Measurements from ENCODE around the gene ATM. TPM values are rescaled to one million over a fixed set of nuclear protein-coding genes. Genes with fewer than 3 reads are reported as not detected.

The ATM gene, protein sequence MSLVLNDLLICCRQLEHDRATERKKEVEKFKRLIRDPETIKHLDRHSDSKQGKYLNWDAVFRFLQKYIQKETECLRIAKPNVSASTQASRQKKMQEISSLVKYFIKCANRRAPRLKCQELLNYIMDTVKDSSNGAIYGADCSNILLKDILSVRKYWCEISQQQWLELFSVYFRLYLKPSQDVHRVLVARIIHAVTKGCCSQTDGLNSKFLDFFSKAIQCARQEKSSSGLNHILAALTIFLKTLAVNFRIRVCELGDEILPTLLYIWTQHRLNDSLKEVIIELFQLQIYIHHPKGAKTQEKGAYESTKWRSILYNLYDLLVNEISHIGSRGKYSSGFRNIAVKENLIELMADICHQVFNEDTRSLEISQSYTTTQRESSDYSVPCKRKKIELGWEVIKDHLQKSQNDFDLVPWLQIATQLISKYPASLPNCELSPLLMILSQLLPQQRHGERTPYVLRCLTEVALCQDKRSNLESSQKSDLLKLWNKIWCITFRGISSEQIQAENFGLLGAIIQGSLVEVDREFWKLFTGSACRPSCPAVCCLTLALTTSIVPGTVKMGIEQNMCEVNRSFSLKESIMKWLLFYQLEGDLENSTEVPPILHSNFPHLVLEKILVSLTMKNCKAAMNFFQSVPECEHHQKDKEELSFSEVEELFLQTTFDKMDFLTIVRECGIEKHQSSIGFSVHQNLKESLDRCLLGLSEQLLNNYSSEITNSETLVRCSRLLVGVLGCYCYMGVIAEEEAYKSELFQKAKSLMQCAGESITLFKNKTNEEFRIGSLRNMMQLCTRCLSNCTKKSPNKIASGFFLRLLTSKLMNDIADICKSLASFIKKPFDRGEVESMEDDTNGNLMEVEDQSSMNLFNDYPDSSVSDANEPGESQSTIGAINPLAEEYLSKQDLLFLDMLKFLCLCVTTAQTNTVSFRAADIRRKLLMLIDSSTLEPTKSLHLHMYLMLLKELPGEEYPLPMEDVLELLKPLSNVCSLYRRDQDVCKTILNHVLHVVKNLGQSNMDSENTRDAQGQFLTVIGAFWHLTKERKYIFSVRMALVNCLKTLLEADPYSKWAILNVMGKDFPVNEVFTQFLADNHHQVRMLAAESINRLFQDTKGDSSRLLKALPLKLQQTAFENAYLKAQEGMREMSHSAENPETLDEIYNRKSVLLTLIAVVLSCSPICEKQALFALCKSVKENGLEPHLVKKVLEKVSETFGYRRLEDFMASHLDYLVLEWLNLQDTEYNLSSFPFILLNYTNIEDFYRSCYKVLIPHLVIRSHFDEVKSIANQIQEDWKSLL (N-terminal part only)
- polyA plus RNA-seq (ENCODE audit: insufficient read length in 4 of 4) = 100 to 1,000 TPM in 1 of 4 donors, 10 to 100 TPM in 3; 51.4 to 108 (median 68.5) TPM

DNA sequence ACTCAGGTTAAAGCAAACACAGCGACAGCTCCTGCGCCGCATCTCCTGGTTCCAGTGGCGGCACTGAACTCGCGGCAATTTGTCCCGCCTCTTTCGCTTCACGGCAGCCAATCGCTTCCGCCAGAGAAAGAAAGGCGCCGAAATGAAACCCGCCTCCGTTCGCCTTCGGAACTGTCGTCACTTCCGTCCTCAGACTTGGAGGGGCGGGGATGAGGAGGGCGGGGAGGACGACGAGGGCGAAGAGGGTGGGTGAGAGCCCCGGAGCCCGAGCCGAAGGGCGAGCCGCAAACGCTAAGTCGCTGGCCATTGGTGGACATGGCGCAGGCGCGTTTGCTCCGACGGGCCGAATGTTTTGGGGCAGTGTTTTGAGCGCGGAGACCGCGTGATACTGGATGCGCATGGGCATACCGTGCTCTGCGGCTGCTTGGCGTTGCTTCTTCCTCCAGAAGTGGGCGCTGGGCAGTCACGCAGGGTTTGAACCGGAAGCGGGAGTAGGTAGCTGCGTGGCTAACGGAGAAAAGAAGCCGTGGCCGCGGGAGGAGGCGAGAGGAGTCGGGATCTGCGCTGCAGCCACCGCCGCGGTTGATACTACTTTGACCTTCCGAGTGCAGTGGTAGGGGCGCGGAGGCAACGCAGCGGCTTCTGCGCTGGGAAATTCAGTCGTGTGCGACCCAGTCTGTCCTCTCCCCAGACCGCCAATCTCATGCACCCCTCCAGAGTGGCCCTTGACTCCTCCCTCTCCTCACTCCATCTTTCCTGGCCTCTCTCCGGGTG lies at the start of gene ATM, which contains the start of gene NPAT:
TSS of gene ATM (plus strand) at position 494 of the 774 bp plus-strand sequence. CDS start 4,558 bp downstream, outside the sequence.
TSS of gene NPAT (minus strand) at position 65 of the 774 bp plus-strand sequence. CDS start 102 bp downstream, outside the sequence.
- DNase-seq (ENCODE audit: low read depth in 4 of 4, low spot score in 2 of 4) = peak; percentile 96 to 98 (median 96)

GRCh38 chr11:108177570-108177969 lies 45.3 kb upstream of the ATM start:
- no peak for DNase-seq (ENCODE audit: low read depth in 4 of 4, low spot score in 2 of 4)

DNA sequence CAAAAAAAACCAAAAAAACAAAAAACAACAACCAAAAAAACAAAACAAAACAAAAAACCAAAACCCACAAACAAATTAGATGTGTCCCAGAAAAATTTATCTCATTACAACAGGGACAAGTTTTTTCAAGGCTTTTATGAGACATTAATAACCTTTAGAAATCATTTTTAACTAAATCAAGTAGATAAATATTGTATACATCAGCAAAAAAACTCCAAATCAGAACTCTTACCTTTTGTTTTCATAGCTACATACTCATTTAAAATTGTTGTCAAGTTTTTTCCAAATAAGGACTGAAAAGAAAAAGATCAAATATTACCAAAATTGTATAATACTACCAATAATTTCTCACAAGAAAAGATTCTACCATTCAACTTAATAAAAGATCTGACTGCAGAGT lies 29.1 kb upstream of the ATM start:
- no peak for DNase-seq (ENCODE audit: low read depth in 4 of 4, low spot score in 2 of 4)

DNA sequence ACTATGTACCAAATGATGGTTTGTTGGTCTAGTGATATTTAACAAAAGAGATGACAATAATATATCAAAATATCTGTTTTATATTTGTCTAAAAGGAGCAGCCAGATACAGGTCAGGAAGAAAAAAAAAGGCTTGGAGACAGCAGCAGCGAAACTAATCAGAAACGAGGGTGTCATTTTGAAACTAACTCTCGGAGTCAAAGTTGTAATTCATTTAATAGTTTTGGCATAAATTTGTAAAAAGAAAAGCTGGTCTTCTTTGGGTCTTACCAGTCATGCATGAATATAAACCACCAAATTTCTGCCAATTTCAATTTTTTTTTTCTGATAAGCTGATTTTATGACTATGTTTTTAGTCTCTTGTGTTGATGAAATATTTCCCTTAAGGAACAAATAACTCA lies 26.0 kb upstream of the ATM start:
- no peak for DNase-seq (ENCODE audit: low read depth in 4 of 4, low spot score in 2 of 4)

GRCh38 chr11:108197351-108197750 lies 25.5 kb upstream of the ATM start:
- no peak for DNase-seq (ENCODE audit: low read depth in 4 of 4, low spot score in 2 of 4)

- no peak for DNase-seq (ENCODE audit: low read depth in 4 of 4, low spot score in 2 of 4)
Measured at GRCh38 chr11:108198833-108199232, 24.0 kb upstream of the ATM start.

DNA sequence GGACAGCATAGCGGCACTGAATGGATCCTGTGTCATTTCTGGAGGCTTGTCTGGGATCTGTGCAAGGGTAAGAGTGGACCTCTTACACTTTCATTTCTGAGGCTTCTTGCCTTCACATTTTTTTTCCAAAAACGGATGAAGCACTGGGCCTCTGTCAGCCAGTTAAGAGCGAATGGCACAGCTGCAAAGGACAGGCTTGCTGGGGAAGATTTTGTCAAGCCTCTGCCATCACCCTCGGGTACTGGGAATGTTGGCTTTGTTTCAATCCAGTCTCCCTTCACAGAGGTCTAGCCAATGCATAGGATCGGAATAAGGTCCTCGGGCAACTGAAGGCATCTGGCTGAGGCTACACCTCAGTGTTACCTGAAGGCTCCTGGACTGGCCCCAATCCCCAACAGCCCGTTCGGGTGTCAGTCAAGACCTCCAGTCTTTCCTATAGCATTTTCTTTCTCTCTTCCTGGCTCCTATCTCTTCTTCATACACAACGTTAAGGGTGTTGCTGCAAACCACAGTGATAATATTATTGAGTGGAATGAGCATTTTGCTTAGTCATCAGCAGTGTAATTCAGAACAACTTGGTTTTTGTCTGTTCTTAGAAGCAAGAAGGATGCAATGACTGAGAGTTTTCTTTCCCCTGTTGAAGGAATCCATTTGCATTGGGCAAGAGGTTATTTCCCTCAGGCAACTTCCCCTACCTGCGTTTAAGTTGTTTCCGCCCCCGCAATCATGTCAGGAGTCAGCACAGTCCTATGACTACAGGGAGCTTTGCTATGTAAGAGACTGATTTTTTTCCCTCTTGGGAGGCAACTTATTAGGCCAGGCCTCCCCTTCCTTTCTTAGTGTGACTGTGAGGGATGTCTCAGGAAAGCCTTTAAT lies 23.2 kb upstream of the ATM start:
- no peak for DNase-seq (ENCODE audit: low read depth in 4 of 4, low spot score in 2 of 4)

GRCh38 chr11:108203075-108203474 lies 19.8 kb upstream of the ATM start:
- DNase-seq (ENCODE audit: low read depth in 4 of 4, low spot score in 2 of 4) = no peak

- no peak for DNase-seq (ENCODE audit: low read depth in 4 of 4, low spot score in 2 of 4)
Measured at GRCh38 chr11:108204376-108204775, 18.5 kb upstream of the ATM start.

GRCh38 chr11:108204929-108205499 lies 17.9 kb upstream of the ATM start:
- DNase-seq (ENCODE audit: low read depth in 4 of 4, low spot score in 2 of 4) = no peak

- DNase-seq (ENCODE audit: low read depth in 4 of 4, low spot score in 2 of 4) = no peak
Measured at GRCh38 chr11:108206171-108206570, 16.7 kb upstream of the ATM start.

- no peak for DNase-seq (ENCODE audit: low read depth in 4 of 4, low spot score in 2 of 4)
Measured at GRCh38 chr11:108206969-108207682, 15.7 kb upstream of the ATM start.

- DNase-seq (ENCODE audit: low read depth in 4 of 4, low spot score in 2 of 4) = no peak
Measured at GRCh38 chr11:108207683-108208060, 15.2 kb upstream of the ATM start.

DNA sequence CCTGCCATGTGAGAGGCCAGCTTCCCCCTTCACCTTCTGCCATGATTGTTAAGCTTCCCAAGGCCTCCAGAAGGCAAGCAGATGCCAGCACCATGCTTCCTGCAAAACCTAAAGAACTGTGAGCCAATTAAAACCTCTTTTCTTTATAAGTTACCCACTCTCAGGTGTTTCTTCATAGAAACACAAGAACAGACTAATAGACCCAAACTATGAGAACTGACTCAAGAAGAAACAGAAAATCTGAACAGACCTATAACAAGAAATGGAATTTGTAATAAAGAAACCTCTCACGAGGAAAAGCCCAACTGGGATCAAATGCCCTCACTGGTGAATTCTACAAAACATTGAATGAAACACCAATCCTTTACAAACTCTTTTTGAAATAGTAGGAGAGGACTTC lies 12.4 kb upstream of the ATM start:
- no peak for DNase-seq (ENCODE audit: low read depth in 4 of 4, low spot score in 2 of 4)

DNA sequence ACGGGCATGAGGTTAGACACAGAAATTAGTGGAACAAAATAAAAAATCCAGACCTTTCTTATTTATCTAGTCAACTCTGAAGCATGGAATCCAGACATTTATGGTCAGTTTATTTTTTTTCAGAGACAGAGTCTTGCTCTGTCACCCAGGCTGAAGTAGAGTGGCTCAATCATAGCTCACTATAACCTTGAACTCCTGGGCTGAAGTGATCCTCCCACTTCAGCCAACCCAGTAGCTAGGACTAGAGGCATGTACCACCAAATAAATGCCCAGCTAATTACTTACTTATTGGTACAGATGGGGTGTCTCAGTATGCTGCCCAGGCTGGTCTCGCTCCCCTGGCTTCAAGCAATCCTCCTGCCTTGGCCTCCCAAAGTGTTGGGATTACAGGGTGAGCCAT lies 9.1 kb upstream of the ATM start:
- no peak for DNase-seq (ENCODE audit: low read depth in 4 of 4, low spot score in 2 of 4)

DNA sequence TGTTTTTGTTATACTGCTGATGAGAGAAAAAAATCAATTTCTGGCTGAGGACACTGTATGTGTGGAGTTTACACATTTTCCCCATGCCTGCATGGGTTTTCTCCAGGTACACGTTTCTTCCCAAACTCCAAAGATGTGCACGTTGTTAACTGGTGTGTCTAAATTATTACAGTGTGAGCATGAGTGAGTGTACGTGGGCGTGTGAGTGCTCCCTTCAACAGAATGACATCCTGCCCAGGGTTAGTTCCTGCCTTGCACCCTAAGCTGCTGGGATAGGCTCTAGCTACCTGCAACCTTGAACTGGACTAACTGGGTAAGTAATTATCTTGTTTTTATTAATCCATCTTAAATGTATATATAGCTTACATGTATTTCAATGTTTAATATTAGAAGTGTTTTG lies 5.9 kb upstream of the ATM start:
- DNase-seq (ENCODE audit: low read depth in 4 of 4, low spot score in 2 of 4) = no peak

- no peak for DNase-seq (ENCODE audit: low read depth in 4 of 4, low spot score in 2 of 4)
Measured at GRCh38 chr11:108218455-108218854, 4.4 kb upstream of the ATM start.

Measured in left renal cortex interstitium (tissue), 4 donors.